M059J (cell line): Measurements from ENCODE around the gene INHBB. TPM values are rescaled to one million over a fixed set of nuclear protein-coding genes. Genes with fewer than 3 reads are reported as not detected.
"Not testable (repeated sequence)": the region's sequence is repeated elsewhere in the genome, so short reads cannot be mapped to it uniquely, and the experiment has no call there.

Source experiments
- DNase-seq: peaks from one replicate; pipeline ENCODE4 v3.0.0-alpha.2; 2012; ENCODE audit warnings: low read depth
- total RNA-seq: library from RNA; depleted of rRNA; stranded (reverse); fragments of >200 nt; shearing (Covaris generic); gene quantifications from 2 replicates; pipeline ENCODE4 v1.2.3, GENCODE V29; 2014

INHBB gene
- total RNA-seq, 1 experiment from 2014 or later, result 0.94 TPM

DNA sequence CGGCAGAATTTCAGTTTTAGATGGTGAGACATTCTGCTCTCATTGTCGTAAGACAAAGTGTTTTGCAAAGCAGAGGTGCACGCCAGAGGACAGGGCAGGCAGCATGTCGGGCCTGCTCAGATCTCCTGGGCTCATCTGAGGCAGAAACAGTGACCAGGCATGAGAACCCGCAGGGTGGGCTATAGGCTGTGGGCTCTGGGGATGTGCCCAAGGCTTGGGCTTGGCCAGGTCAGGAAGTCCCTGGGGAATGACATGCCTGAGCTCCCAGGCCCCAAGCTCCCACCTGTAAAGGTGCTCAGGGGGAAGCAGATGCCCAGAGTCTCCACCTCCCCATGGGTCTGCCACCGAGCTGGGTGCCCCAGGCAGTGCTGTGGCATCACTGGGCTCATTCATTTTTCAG lies 35.3 kb downstream of the INHBB start:
- no peak for DNase-seq

- no peak for DNase-seq
Observed at GRCh38 chr2:120381661-120382060, 35.7 kb downstream of the INHBB start.

GRCh38 chr2:120382541-120383144 lies 36.7 kb downstream of the INHBB start:
- no peak for DNase-seq

DNA sequence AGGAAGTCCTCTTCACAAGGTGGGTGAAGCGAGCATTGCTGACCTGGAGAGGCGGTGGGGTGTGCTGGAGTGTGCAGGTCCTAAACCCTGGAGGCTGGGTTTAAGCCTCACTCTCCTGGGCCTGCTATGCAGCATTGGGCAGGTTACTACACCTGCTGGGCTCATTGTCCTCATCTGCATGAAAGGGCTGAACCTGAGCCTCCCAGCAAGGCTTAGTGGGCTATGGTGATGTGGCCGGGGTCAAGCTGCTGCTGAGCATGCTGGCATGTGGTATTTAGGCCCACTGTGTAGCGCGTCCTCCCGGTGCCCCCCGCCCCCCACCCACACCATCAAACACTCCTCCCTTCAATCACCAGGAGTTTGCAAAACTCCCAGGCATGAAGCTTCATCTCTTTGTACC lies 37.3 kb downstream of the INHBB start:
- no peak for DNase-seq

GRCh38 chr2:120383631-120384340 lies 37.9 kb downstream of the INHBB start:
- no peak for DNase-seq

DNA sequence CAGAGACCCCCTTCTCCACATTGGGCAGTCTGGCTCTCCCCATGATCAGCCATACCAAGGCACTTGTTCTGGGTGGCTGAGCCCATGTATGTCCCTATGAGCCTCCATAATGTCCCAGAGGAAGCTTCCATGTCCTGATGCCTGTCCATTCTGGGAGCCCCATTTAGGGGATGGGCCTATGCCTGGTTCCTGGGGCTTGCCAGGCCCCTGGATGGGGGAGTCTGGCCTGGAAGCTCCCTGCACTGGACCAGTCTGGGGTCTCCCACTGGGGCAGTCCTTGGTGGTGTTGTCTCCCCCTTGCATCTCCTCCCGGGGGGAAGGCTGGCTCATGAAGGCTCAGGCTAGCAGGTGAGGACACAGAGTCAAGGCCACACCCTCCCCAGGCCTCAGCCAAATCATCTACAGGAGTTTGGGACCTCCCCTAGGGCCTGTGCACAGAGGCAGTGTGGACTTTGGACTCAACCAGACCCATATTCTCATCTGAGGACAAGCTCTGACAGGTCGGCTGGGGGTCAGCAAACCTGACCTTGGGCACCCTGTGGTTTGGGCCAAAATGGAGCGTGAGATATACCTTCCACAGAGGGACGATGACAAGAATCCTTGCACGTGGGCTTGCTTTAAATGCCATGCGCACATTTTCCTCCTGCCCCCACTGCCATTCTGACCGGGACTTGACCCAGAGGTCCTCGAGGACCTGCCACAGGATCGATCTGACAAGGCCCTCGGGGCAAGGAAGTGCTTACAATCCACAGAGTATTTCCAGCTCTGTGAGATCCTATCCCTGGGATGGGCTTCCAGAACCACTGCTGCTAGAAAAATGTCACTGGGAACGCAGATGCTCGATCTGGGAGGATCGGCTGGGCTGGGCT lies 38.8 kb downstream of the INHBB start:
- DNase-seq, result no peak

DNA sequence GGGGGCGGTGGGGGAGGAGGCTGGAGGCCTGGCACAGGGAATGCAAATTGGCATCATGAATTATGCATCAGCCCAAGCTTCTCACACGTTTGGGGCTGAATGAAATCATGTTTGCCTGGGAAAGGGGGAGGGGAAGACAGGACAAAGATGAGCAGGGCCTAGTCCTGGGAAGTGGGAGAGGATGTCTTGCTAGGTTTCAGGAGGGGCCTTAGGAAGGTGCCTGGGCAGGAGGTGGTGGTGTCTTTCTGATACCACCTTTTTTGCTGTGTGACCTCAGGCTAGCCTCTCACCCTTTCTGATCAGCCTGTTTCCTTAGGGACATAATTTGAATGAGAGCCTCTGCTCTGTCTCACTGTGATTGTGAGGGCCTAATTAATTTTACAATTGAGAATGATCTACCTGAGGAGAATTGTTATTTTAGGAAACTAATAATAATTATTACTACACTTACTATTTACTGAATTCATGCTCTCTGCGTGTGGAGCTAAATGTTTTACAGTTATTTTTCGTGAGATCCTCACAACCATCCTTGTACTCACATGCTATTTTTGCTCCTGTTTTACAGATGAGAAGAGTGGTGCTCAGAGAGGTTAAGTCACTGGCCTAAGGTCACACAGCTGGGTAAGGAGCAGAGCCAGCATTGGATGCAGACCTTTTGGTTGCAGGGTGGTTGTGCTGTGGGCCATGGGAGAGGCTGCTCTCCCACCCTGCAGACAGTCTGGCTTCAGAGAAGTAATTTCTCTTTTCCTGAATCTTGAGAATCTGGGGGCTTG lies 39.6 kb downstream of the INHBB start:
- no peak for DNase-seq

DNA sequence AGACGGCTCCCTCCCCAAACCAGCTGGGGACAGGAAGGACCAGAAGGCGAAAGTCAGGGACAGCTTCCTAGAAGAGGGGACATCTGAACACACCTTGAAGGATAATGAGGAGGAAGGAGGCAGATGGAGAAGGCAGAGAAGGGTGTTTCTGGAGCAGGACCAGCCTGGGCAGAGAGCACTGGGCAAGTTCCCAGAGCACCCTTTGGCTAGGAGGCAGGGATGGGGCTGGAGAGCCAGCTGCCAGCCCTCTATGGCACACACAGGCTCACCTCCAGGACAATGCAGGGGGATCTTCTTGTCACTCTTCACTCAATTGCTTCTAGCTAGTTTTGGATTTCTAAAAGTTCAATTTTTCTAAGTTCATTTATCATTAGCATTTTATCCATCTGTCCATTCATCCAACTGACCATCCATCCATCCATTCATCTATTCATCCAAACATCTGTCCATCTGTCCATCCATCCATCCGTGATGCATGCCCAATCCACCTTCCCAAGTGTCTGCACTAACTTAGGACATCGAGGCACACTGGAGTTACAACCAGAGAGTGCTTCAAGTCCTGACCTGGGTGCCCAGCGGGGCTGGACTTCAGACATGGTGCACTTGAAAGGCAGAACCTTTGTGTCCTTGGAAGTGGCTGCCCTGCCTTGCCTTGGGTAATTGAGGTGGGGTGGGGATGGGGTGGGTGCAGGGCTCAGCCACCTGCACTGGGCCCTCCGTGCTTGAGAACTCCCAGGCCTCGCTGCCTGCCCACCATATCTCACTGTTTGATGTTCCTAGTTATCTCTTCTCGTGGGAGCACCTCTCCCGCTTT lies 42.5 kb downstream of the INHBB start:
- no peak for DNase-seq

GRCh38 chr2:120389036-120389391 lies 43.1 kb downstream of the INHBB start:
- no peak for DNase-seq

- no peak for DNase-seq
Observed at GRCh38 chr2:120390381-120391055, 44.6 kb downstream of the INHBB start.

GRCh38 chr2:120391382-120391781 lies 45.4 kb downstream of the INHBB start:
- DNase-seq, result not testable (repeated sequence)

DNA sequence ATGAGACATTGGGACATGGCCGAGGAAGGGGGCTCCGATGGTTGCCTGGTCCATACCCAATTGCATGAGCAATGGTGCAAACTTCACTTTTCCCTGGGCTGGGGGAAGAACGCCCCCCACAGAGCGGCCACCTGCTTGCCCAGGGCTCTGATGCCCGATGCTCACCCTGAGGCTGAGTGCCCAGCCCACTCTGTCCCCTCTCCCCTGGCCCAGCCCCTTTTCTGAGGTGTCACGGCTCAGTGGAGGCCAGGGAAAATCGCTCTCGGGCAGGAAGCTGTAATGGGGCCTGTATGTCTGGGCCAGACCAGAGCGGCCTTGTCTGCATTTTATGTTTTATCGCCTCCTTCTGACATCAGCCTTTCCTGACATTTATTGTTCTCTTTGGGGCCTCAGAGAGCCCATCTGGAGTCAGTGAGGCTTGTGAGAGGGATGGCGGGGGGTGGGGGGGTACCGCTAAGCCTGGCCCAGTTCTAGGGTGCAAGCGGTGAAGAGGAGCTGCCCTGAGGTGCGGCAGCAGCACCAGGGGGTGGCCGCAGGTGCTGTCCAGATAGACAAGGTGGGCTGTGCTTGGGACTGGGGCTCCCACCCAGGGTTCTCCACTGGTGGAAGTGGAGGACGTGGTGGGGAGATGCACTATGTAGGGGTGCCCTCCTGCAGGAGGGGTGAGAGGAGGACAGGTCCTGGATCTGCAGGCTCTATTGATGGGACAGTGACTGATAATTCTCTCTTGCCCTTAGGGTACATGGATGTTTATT lies 46.2 kb downstream of the INHBB start:
- no peak for DNase-seq

- DNase-seq, result no peak
Observed at GRCh38 chr2:120392923-120393322, 47.0 kb downstream of the INHBB start.

- DNase-seq, result no peak
Observed at GRCh38 chr2:120393456-120393855, 47.5 kb downstream of the INHBB start.

- DNase-seq, result no peak
Observed at GRCh38 chr2:120394764-120395163, 48.8 kb downstream of the INHBB start.

- DNase-seq, result no peak
Observed at GRCh38 chr2:120395221-120396012, 49.5 kb downstream of the INHBB start.

GRCh38 chr2:120396013-120396860 lies 50.3 kb downstream of the INHBB start:
- no peak for DNase-seq
